Brain microvascular endothelial cell (primary cell): Measurements from ENCODE around the gene SFXN5.

Source experiments
- DNase-seq: peaks from one replicate; pipeline ENCODE4 v3.0.0-alpha.2; 2020
- H3K27ac ChIP-seq: fragments of 250-450 bp; sonication (Bioruptor Pico); 2 replicates; pipeline ENCODE4 v1.5.1; 2020; ENCODE audit warnings: mild to moderate bottlenecking, moderate library complexity
- H3K27me3 ChIP-seq: fragments of 250-450 bp; sonication (Bioruptor Pico); replicated peaks from 2 replicates; pipeline ENCODE4 v1.5.1; 2020; ENCODE audit warnings: mild to moderate bottlenecking
- H3K36me3 ChIP-seq: fragments of 250-450 bp; sonication (Bioruptor Pico); replicated peaks from 2 replicates; pipeline ENCODE4 v1.5.1; 2020; ENCODE audit warnings: mild to moderate bottlenecking
- H3K4me3 ChIP-seq: 2 replicates; pipeline ENCODE4 v1.5.1; 2011; ENCODE audit warnings: low read depth, mild to moderate bottlenecking, control low read depth, low read length, moderate library complexity
- CTCF ChIP-seq: IDR thresholded peaks from 2 replicates; pipeline ENCODE4 v1.5.1; 2011; ENCODE audit warnings: low read depth, mild to moderate bottlenecking, moderate library complexity, low read length, control low read depth, inconsistent platforms; ENCODE audit errors: missing control alignments
- in situ Hi-C: cut with HindIII; loops from 2 replicates; pipeline ENCODE4 v1.10.0; 2017; ENCODE audit warnings: low sequenced_read_pairs, low pct_ligation_motif_present

Gene SFXN5

DNA sequence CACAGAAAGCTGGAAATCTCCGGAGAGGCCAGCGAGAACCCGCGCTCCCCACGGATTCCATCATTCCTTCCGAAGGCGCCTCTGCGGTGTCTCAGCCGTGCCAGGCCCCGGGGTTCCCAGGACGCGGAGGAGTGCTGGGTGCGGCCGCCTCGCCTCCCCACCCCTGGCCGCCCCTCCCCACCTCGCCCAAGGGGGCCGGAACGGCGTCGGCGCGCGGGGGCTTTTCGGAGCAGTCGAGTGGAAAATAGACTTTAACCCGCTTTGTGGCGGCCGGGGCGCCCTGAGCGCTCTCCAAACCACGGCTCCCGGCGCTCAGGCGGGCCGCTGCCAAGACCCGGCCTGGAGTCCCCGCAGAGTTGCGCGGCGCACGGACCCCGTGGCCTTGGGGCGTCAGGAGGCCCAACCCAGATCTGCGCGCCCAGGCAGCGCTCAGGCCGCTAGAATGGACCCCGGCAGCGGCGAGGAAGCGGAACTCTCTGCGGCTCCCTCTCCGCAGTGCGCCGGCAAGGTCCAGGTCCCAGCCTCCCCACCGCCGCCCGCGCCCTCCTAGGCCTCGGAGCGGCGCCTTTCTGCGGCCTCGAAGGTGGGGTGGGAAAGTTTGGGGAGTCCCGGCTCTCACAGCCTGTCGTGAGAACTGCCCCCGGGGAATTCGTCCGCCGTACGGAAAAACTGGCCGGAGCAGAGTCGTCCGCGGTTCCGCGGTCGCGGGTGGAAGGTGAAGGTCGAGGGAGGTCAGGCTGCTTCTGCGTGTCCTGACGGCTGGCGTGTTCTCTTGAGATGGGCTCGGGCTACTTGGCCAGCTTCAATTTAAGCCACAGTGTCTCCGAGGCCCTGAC lies 155.4 kb downstream of the SFXN5 start:
- Histone ChIP-seq H3K27me3 (peaks cover 93% of the 10 kb centered on the region), H3K4me3 (no peak overlapping the region), H3K27ac (no peak overlapping the region), H3K36me3 (no peaks in the 10 kb centered on the region)
- no peak for TF ChIP-seq CTCF
- DNase-seq: no peak
- in situ Hi-C loops: no loop called here

DNA sequence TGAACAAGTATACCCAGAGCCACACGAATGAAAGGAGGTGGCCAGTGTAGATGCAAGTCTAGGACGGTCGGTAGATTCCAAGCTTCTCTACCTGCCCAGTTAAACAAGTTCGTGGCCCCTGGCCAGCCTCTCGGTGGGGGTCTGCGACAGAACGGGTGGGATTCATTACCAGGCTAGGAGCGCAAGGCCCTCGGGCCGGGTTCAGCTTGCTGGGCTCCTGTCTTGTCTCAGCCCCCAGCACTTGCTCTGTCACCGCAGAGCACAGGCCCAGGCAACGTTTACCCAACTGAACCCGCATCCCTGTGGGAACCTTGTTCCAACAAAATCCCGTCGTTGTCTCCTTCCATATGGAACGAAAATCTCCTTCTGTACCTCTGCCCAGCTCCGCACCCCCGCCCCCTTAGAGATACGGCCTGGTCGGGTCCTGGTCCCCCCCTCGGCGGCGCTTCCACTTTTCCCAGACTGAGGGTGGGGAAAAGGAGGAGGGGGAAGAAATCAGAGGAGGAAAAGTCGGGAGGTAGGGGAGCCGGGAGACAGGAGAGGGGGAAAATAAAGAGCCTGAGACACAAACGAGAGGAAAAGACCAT lies 156.1 kb downstream of the SFXN5 start:
- Histone ChIP-seq H3K4me3 (no peak overlapping the region), H3K27me3 (peaks cover 93% of the 10 kb centered on the region), H3K36me3 (no peaks in the 10 kb centered on the region), H3K27ac (no peak overlapping the region)
- no peak for DNase-seq
- TF ChIP-seq CTCF: no peak
- in situ Hi-C loops: no loop called here

- no peaks in the 10 kb centered on the region for H3K36me3 ChIP-seq
- no peak for DNase-seq
- H3K4me3 ChIP-seq: no peak overlapping the region
- TF ChIP-seq CTCF: no peak
- H3K27me3 ChIP-seq: peaks cover 90% of the 10 kb centered on the region
- in situ Hi-C loops: no loop called here
- H3K27ac ChIP-seq: no peak overlapping the region
Measured at GRCh38 chr2:72914589-72915319, 156.8 kb downstream of the SFXN5 start.

GRCh38 chr2:72914206-72914559 lies 157.3 kb downstream of the SFXN5 start:
- Histone ChIP-seq H3K27me3 (peaks cover 89% of the 10 kb centered on the region), H3K27ac (no peak overlapping the region), H3K36me3 (no peaks in the 10 kb centered on the region), H3K4me3 (no peak overlapping the region)
- in situ Hi-C loops: no loop called here
- TF ChIP-seq CTCF: no peak
- no peak for DNase-seq

- DNase-seq: no peak
- Histone ChIP-seq H3K27ac (no peak overlapping the region), H3K36me3 (no peaks in the 10 kb centered on the region), H3K27me3 (peaks cover 87% of the 10 kb centered on the region), H3K4me3 (no peak overlapping the region)
- in situ Hi-C loops: no loop called here
- peak; percentile 48 for TF ChIP-seq CTCF
Measured at GRCh38 chr2:72913486-72914205, 157.9 kb downstream of the SFXN5 start.
